Tibial artery (tissue), 4 donors: ENCODE measurements around the gene MORN5.

ENCODE experiments used
- DNase-seq, 2 donors: peaks; one replicate each; pipeline ENCODE4 v3.0.0-alpha.2; 2019
- H3K27ac ChIP-seq, 2 donors: fragments of 200-600 bp; sonication (generic) in 1 of 2; 1 replicate in 1 of 2; 2 replicates in 1 of 2; pipeline ENCODE4 v1.5.1; 2018 to 2019; ENCODE audit warnings: mild to moderate bottlenecking in 1 of 2
- H3K27me3 ChIP-seq, 2 donors: fragments of 200-600 bp; sonication (generic) in 1 of 2; one replicate each; pipeline versions ENCODE4 v1.5.1 to v1.6.0; 2016 to 2019
- H3K36me3 ChIP-seq, 3 donors: fragments of 200-600 bp; sonication (generic) in 2 of 3; one replicate each; pipeline ENCODE4 v1.5.1; 2016 to 2019; ENCODE audit warnings: mild to moderate bottlenecking in 2 of 3
- H3K4me1 ChIP-seq, 4 donors: fragments of 200-600 bp; sonication (generic) in 2 of 4; 1 replicate in 3 of 4; 2 replicates in 1 of 4; pipeline ENCODE4 v1.5.1; 2016 to 2019
- H3K4me3 ChIP-seq, 2 donors: fragments of 200-600 bp; sonication (generic) in 1 of 2; 1 replicate in 1 of 2; 2 replicates in 1 of 2; pipeline ENCODE4 v1.5.1; 2018 to 2019; ENCODE audit warnings: mild to moderate bottlenecking in 2 of 2
- H3K9me3 ChIP-seq, 3 donors: fragments of 200-600 bp; sonication (generic) in 1 of 3; one replicate each; pipeline ENCODE4 v1.5.1; 2016 to 2019
- CTCF ChIP-seq, 2 experiments: fragments of 200-600 bp in 1 of 2; fragments of 450-650 bp in 1 of 2; IDR thresholded peaks; one replicate each; pipeline ENCODE4 v1.5.1; 2017 to 2019; ENCODE audit warnings: antibody characterized with exemption in 2 of 2, mild to moderate bottlenecking in 1 of 2, moderate library complexity in 1 of 2
- intact Hi-C: fragments of 100-400 bp; cut with DNase I; formaldehyde crosslinking; loops from one replicate; pipeline ENCODE4 v1.15.0; 2023; ENCODE audit warnings: low total_unique reads

The MORN5 gene

GRCh38 chr9:122232796-122233306 lies 73.1 kb downstream of the MORN5 start:
- no peak for DNase-seq
- Histone ChIP-seq H3K4me3 (no peak overlapping the region), H3K36me3 (no peaks in the 10 kb centered on the region), H3K4me1 (peaks cover 0 to 14% (median 11%) of the 10 kb centered on the region in 4 donors), H3K9me3 (no peaks in the 10 kb centered on the region), H3K27ac (no peak overlapping the region), H3K27me3 (peaks cover 0 to 40% of the 10 kb centered on the region in 2 donors)
- intact Hi-C loops = no loop called here
- no peak for TF ChIP-seq CTCF (IDR thresholded peaks at IDR 0.05)

DNA sequence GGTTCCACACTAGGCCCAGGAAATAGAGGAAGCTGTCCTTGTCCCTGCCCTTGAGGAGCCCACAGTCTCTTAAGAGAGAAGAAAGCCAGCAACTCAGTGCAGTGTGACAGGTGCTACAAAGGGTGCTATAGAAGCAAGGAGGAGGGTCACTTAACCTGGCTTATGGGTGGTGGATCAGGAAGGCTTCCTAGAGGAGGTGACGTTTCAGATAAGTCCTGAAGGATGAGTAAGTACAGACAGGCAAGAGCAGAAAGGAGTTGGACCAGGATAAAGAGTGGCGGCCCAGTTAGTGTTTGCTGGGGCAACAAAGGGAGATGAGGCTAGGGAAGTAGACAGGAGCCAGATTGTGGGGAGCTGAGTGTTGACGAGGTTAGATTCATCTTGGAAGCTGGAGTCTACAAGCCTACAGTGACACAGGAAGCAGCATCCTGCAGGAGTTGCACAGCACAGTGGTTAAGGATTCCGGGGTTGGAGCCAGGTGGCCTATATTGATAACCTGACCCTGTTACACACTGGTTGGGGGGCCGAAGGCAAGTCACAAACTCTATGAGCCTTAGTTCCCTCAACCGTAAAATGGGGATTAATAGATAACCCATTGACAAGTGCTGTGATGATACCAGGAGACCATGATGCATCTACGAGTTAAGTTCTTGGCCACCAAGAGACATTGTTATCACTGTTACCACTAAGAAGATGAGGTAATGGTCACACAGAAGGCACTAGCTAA lies 74.5 kb downstream of the MORN5 start:
- Histone ChIP-seq H3K4me1 (peaks cover 0 to under 1% (median under 1%) of the 10 kb centered on the region in 4 donors), H3K36me3 (peaks cover 4 to 10% (median 7%) of the 10 kb centered on the region in 3 donors), H3K4me3 (no peak overlapping the region), H3K27ac (no peak overlapping the region), H3K27me3 (peaks cover 0 to 27% of the 10 kb centered on the region in 2 donors), H3K9me3 (no peaks in the 10 kb centered on the region)
- DNase-seq = no peak
- intact Hi-C loops = no loop called here
- TF ChIP-seq CTCF (IDR thresholded peaks at IDR 0.05) = no peak

DNA sequence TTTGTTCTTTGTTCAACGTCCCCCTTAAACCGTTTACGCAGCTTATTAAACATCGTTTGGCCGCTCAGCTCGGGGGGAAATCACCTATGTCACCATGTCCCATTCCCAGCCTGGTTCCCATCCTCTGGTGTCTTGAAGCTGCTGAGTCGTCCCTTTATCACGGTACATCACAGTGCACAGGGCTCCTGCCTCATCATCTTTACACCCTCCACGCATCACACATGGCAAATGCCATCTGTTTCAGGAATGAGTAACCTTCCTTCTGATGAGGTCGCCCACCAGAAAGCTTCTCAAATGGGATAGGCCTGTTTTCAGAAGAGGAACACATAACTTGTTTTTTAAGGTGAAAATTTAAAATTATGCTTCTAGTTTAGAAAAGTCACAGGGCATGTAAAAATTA lies 77.0 kb downstream of the MORN5 start:
- Histone ChIP-seq H3K4me3 (no peak overlapping the region), H3K27me3 (peaks cover 0 to 6% of the 10 kb centered on the region in 2 donors)
- intact Hi-C loops = no loop called here

GRCh38 chr9:122239722-122240121 lies 80.0 kb downstream of the MORN5 start:
- H3K4me3 ChIP-seq = no peak overlapping the region
- H3K27me3 ChIP-seq = no peaks in the 10 kb centered on the region
- no peak overlapping the region for H3K27ac ChIP-seq
- no peak for TF ChIP-seq CTCF (IDR thresholded peaks at IDR 0.05)
- DNase-seq = no peak
- intact Hi-C loops = no loop called here
- no peaks in the 10 kb centered on the region for H3K4me1 ChIP-seq
- H3K36me3 ChIP-seq = peaks cover 56 to 64% (median 60%) of the 10 kb centered on the region in 3 donors
- H3K9me3 ChIP-seq = no peaks in the 10 kb centered on the region

More for the DNA sequence above, 77.0 kb downstream of the MORN5 start:
- Histone ChIP-seq H3K36me3 (peaks cover 27 to 34% (median 29%) of the 10 kb centered on the region in 3 donors), H3K4me1 (no peaks in the 10 kb centered on the region), H3K9me3 (no peaks in the 10 kb centered on the region), H3K27ac (no peak overlapping the region)
- no peak for TF ChIP-seq CTCF (IDR thresholded peaks at IDR 0.05)
- DNase-seq = no peak

GRCh38 chr9:122244349-122244748 lies 84.6 kb downstream of the MORN5 start:
- H3K36me3 ChIP-seq = peaks cover 80 to 93% (median 88%) of the 10 kb centered on the region in 3 donors
- H3K27ac ChIP-seq = no peak overlapping the region
- no peaks in the 10 kb centered on the region for H3K4me1 ChIP-seq
- H3K4me3 ChIP-seq = no peak overlapping the region
- H3K27me3 ChIP-seq = no peaks in the 10 kb centered on the region
- intact Hi-C loops = no loop called here
- H3K9me3 ChIP-seq = no peaks in the 10 kb centered on the region
- TF ChIP-seq CTCF (IDR thresholded peaks at IDR 0.05) = no peak
- no peak for DNase-seq
